T follicular helper cell (primary cell): ENCODE results near the gene B4GALNT1.

Experiments used
- DNase-seq: peaks from one replicate; pipeline ENCODE4 v3.0.0-alpha.2; 2020; ENCODE audit warnings: low read depth

The B4GALNT1 gene

GRCh38 chr12:57585156-57585555, 47.8 kb downstream of the B4GALNT1 start:
- DNase-seq: no peak

- DNase-seq: no peak
These were observed 48.3 kb downstream of the B4GALNT1 start for GRCh38 chr12:57584690-57585089.

- DNase-seq: no peak
These were observed 49.0 kb downstream of the B4GALNT1 start for GRCh38 chr12:57584050-57584449.

GRCh38 chr12:57583008-57583831, 49.8 kb downstream of the B4GALNT1 start:
- peak; percentile 50 for DNase-seq

DNA sequence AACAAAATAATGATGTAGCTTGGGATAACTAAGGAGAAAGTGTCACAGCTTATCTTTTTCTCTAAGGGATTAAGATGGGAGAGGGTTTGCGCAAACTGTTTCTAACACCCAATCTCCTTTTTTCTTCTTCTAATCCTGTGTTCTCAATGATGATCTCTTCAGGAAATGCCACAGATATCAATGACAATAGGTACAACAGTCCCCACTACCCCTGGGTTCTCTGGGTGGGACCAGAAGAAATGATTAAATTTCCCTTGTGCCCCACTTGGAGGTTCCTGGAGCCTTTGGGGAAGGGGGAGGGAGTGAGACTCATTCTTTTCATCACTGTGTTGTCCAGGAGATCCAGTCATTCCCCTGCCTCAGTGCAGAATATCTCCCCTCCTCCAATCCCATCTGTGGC, 50.6 kb downstream of the B4GALNT1 start:
- DNase-seq: no peak

- DNase-seq: no peak
These were observed 51.2 kb downstream of the B4GALNT1 start for GRCh38 chr12:57581802-57582201.

- DNase-seq: no peak
These were observed 52.6 kb downstream of the B4GALNT1 start for GRCh38 chr12:57580466-57580795.

DNA sequence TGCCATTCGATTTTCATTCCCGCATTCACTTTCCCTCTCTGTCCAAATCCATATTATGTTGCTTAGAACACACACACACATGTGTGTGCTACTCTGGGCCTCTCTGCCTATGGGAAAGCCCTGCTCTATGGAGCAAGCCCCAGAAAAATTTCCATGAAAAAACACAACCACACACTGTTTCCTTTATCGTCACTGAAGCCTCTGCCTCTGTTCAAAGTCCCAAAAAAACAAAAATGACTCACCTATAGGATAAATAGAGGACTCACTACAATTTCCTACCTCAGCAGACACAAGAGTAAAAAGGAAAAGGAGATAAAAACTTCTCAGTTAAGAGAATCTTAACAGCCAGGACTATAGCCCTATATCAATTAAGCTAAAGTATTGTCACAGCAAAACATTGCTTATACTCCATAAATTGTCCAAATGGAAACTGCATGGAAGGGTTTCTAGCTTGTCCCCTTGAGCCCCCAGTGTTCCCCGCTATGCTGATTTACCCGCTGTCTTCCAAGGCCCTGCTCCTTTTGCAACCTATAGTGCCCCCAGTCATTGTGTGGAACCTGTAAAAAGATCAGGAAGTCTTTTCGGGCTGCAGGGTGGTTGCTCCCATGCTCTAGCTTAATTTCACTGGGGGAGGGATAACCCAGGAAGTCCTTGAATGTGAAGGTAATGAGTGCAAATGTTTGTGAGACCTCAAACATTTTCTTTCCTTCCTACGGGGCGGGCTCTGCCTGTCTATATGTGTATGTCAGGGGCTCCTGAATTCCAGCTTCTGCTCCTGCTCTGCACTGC, 53.1 kb downstream of the B4GALNT1 start:
- no peak for DNase-seq

DNA sequence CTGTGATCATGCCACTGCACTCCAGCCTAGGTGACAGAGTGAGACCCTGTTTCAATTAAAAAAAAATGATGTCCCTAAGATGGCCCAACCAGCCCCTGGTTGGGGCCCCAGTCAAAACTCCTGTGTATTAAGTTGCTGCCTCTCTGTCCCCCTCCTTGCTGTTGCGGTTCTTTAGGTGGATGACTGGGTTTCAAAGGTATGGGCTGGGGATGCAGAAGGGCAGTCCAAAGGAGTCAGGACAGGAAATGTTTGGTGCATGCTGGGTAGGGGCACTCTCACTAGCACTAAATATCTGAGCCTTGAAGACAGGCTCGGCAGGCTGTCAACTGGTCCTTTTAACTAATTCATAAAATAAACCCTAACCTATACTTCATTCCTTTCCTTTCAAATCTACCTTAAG, 54.0 kb downstream of the B4GALNT1 start:
- DNase-seq: no peak

- DNase-seq: no peak
These were observed 54.8 kb downstream of the B4GALNT1 start for GRCh38 chr12:57577981-57578758.

GRCh38 chr12:57576613-57577160, 56.3 kb downstream of the B4GALNT1 start:
- DNase-seq: no peak
